Activated naive CD8-positive, alpha-beta T cell (primary cell): ENCODE data around the gene TMEM53.

Experiments
- H3K27ac Mint-ChIP-seq: one replicate; pipeline ENCODE4 v1.8.0; 2021; ENCODE audit warnings: mixed read lengths
- H3K27me3 Mint-ChIP-seq: one replicate; pipeline ENCODE4 v1.8.0; 2021; ENCODE audit warnings: mixed read lengths
- H3K36me3 Mint-ChIP-seq: one replicate; pipeline ENCODE4 v1.8.0; 2021; ENCODE audit warnings: mixed read lengths
- H3K4me1 Mint-ChIP-seq: one replicate; pipeline ENCODE4 v1.8.0; 2021; ENCODE audit warnings: low read depth, mixed read lengths
- H3K4me3 Mint-ChIP-seq: one replicate; pipeline ENCODE4 v1.8.0; 2021; ENCODE audit warnings: mild to moderate bottlenecking, mixed read lengths
- H3K9me3 Mint-ChIP-seq: one replicate; pipeline ENCODE4 v1.8.0; 2021; ENCODE audit warnings: low read depth, mixed read lengths

Gene TMEM53

DNA sequence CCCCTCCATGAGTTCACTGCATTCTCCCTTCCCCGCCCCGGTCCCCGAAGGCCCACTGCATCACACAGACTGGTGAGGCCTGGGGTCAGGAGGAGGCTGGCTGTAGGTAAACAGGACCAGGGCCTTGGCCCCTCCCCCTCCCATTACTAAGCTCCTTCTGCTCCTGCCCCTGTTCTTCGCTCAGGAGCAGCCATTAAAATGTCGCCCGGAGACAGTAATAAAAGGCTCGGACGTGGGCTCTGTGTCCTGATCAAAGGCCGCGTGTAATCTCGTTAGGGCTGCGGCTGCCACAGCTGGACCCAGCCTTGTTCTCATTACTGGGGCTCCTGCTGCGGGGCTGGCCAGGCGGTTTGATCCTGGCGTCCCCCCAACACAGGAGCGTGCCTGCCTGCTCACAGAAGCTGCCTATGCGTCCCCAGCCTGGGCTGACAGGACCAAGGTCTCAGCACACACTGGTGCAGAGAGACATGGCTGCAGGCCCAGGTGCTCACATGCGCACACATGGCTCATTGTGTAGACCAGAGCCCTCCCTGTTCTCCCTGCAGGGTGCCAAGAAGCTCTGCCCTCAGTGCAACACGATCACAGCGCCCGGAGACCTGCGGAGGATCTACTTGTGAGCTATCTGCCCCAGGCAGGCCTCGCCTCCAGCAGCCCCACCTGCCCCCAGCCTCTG lies 24.0 kb downstream of the TMEM53 start:
- Mint-ChIP-seq H3K27ac (no peak overlapping the region), H3K9me3 (no peaks in the 10 kb centered on the region), H3K27me3 (no peaks in the 10 kb centered on the region), H3K4me1 (no peaks in the 10 kb centered on the region), H3K4me3 (no peak overlapping the region), H3K36me3 (no peaks in the 10 kb centered on the region)

DNA sequence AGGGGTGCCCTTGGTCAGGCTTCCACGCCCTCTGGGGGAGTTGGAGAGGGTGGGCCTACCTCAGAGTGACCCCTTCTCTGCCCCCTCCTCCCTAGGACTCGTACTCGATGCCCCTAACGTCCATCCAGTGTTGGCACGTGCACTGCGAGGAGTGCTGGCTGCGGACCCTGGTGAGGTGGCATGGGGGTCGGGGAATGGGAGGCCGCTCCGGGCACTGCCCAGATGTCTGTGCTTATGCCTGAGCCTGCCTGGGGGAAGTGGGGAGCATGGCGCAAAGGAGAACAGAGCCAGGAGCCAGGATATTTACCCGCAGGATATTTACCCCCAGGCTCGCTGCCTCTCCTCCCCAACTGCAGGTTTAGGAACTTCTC lies 24.5 kb downstream of the TMEM53 start:
- Mint-ChIP-seq H3K27ac (no peak overlapping the region), H3K4me1 (no peaks in the 10 kb centered on the region), H3K36me3 (no peaks in the 10 kb centered on the region), H3K27me3 (no peaks in the 10 kb centered on the region), H3K4me3 (no peak overlapping the region), H3K9me3 (no peaks in the 10 kb centered on the region)

GRCh38 chr1:44648529-44649250 lies 25.6 kb downstream of the TMEM53 start:
- peak overlapping the region; percentile 61 for H3K27ac Mint-ChIP-seq

GRCh38 chr1:44647896-44648295 lies 26.4 kb downstream of the TMEM53 start:
- no peaks in the 10 kb centered on the region for H3K9me3 Mint-ChIP-seq
- no peaks in the 10 kb centered on the region for H3K27me3 Mint-ChIP-seq
- no peaks in the 10 kb centered on the region for H3K36me3 Mint-ChIP-seq
- no peak overlapping the region for H3K4me3 Mint-ChIP-seq
- H3K27ac Mint-ChIP-seq: no peak overlapping the region
- no peaks in the 10 kb centered on the region for H3K4me1 Mint-ChIP-seq

More at GRCh38 chr1:44648529-44649250, 25.6 kb downstream of the TMEM53 start:
- Mint-ChIP-seq H3K27me3 (no peaks in the 10 kb centered on the region), H3K4me1 (no peaks in the 10 kb centered on the region), H3K9me3 (no peaks in the 10 kb centered on the region), H3K36me3 (no peaks in the 10 kb centered on the region), H3K4me3 (no peak overlapping the region)

DNA sequence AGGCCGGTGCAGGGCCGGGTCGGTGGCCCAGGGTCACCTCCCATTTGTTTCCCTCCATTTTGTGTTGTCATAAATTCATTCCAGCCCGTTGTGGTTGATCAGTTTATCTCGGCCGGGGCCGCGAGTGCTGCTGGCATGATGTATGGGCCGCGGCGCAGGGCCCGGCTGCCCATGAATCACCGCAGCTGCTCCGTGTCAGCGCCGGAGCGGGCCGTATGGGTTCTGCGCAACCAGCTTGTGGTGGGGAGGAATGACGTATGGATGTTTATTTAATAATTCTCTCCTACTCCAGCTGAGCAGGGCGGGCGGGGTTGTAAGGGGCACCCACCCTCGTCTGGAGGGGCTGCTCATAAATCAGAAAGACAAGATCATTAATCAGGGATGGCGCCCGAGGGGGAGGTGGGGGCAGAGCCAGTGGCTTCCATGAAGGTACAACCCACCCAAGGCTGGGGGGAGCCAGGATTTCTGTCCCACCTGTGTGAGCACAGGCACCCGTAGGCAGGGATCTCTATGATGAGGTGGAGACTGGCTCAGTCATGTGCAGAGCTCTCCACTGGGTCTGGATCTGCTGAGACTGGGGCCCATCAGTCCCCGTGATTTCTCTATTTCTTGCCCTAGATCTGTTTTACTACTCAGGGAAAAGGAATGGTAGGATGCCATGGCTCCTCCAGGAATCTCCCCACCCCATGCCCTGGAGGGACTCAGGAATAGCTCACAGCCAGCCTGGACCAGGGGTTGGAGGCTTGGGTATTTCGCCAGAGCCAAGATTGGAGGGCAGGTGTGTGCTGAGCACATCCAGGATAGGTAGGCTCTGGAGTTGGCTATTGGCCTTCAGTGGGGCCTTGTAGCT lies 27.8 kb downstream of the TMEM53 start:
- H3K4me3 Mint-ChIP-seq: no peak overlapping the region
- no peaks in the 10 kb centered on the region for H3K9me3 Mint-ChIP-seq
- no peaks in the 10 kb centered on the region for H3K36me3 Mint-ChIP-seq
- no peaks in the 10 kb centered on the region for H3K4me1 Mint-ChIP-seq
- no peaks in the 10 kb centered on the region for H3K27me3 Mint-ChIP-seq
- no peak overlapping the region for H3K27ac Mint-ChIP-seq

GRCh38 chr1:44645476-44646244 lies 28.6 kb downstream of the TMEM53 start:
- Mint-ChIP-seq H3K4me3 (no peak overlapping the region), H3K36me3 (no peaks in the 10 kb centered on the region), H3K9me3 (no peaks in the 10 kb centered on the region), H3K4me1 (no peaks in the 10 kb centered on the region), H3K27me3 (no peaks in the 10 kb centered on the region), H3K27ac (peak overlapping the region; percentile 54)

DNA sequence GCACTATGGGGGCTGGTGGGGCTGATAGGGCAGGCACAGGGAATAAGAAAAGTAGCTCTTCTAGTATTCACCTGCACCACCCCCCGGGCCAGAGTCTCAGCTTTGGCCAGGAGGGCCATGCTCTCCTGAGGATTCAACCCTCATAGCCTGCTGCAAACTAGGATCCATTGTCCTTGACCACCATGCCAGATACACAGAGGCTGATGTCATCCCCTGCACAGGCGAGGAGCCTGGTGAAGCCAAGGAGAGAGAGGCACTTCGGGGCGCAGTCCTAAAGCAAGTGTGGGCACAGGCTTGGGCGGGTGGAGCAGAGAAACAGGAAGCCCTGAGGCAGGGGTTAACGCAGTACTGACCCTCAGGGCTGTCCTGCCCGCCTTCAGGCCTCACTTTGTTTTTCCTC lies 29.5 kb downstream of the TMEM53 start:
- Mint-ChIP-seq H3K4me3 (no peak overlapping the region), H3K4me1 (no peaks in the 10 kb centered on the region), H3K27ac (peak overlapping the region; percentile 54), H3K9me3 (no peaks in the 10 kb centered on the region), H3K36me3 (no peaks in the 10 kb centered on the region), H3K27me3 (no peaks in the 10 kb centered on the region)

DNA sequence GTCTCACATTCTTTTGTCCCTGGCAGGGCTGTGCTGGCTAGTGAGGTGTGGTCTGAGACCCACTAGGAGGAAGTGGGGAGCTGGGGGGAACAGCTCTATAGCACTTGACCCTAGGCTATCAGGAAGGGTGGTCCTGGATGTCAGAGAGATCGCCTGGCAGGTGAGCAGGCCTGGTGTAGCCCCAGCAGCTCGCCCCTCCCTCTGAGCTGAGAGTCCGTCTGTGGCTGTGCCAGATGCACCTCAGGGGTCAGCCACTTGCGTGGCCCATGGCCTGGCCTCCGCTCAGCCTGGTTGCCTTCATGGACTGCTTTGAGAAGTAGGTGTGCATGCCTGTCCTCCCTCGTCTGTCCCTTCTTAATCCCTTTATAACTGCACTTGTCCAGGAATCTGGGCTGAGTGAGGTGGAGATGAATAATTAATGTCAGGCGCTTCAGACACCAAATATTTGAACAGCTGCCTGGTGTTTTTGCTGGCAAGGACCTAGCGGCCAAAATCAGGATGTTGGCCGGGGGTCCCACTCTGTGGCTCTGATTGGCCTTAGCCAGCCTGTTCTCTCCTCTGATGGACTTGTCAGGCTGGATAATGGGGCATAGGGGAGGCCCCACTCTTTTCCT lies 30.5 kb downstream of the TMEM53 start:
- Mint-ChIP-seq H3K27ac (no peak overlapping the region), H3K27me3 (no peaks in the 10 kb centered on the region), H3K9me3 (no peaks in the 10 kb centered on the region), H3K4me1 (no peaks in the 10 kb centered on the region), H3K36me3 (no peaks in the 10 kb centered on the region), H3K4me3 (no peak overlapping the region)

DNA sequence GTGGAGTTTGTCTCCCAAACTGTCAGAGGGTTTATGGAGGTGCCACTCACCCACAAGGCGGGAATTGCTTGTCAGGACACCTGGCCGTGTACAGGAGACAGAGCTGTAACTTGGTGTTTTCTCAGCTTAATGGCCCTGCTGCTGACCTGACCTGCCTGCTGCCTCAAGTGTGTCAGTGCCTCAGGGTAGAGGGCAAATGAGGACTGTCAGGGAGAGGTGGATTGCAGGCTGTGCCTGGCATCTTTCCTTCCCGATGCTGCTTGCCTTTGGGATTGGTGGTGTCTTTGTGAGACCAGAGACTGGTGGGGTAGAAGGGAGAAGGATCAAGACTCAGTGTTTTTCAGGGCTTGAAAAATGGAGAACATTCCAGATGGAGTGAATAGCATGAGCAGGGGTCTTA lies 31.4 kb downstream of the TMEM53 start:
- Mint-ChIP-seq H3K36me3 (no peaks in the 10 kb centered on the region), H3K4me3 (no peak overlapping the region), H3K9me3 (no peaks in the 10 kb centered on the region), H3K27ac (peak overlapping the region; percentile 2), H3K4me1 (no peaks in the 10 kb centered on the region), H3K27me3 (no peaks in the 10 kb centered on the region)

DNA sequence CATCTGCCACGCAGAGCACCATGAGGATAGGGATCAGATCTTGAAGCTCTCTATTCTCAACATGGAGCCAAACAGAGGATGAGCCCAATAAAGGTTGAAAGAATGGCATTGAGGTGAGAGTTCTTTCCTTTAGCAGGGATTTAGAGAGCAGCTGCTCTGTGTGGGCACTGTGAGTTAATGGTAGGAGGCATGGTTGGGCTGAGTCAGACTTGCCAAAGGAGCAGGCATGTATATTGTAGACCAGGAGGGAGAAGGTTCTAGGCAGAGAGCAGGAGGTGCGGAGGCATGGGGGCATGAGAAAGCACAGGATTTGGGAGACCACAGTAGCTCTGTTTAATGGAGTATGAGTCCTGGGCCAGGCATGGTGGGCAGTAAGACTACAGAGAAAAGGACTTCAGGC lies 32.0 kb downstream of the TMEM53 start:
- no peaks in the 10 kb centered on the region for H3K4me1 Mint-ChIP-seq
- peak overlapping the region; percentile 59 for H3K27ac Mint-ChIP-seq

GRCh38 chr1:44641126-44642102 lies 32.9 kb downstream of the TMEM53 start:
- no peak overlapping the region for H3K27ac Mint-ChIP-seq
- no peaks in the 10 kb centered on the region for H3K36me3 Mint-ChIP-seq
- H3K9me3 Mint-ChIP-seq: no peaks in the 10 kb centered on the region

More for the DNA sequence above, 32.0 kb downstream of the TMEM53 start:
- no peak overlapping the region for H3K4me3 Mint-ChIP-seq
- H3K36me3 Mint-ChIP-seq: no peaks in the 10 kb centered on the region
- H3K27me3 Mint-ChIP-seq: no peaks in the 10 kb centered on the region
- no peaks in the 10 kb centered on the region for H3K9me3 Mint-ChIP-seq

GRCh38 chr1:44640200-44640853 lies 34.0 kb downstream of the TMEM53 start:
- Mint-ChIP-seq H3K9me3 (no peaks in the 10 kb centered on the region), H3K36me3 (no peaks in the 10 kb centered on the region), H3K27ac (no peak overlapping the region)

More at GRCh38 chr1:44641126-44642102, 32.9 kb downstream of the TMEM53 start:
- Mint-ChIP-seq H3K4me3 (no peak overlapping the region), H3K4me1 (no peaks in the 10 kb centered on the region), H3K27me3 (no peaks in the 10 kb centered on the region)

More at GRCh38 chr1:44640200-44640853, 34.0 kb downstream of the TMEM53 start:
- Mint-ChIP-seq H3K4me3 (no peak overlapping the region), H3K27me3 (no peaks in the 10 kb centered on the region), H3K4me1 (peaks cover under 1% of the 10 kb centered on the region)
